GM12891 (cell line): ENCODE measurements around the gene UNCX.
"Not testable (repeated sequence)": the region's sequence is repeated elsewhere in the genome, so short reads cannot be mapped to it uniquely, and the experiment has no call there.

Experiments used
- DNase-seq: peaks from one replicate; pipeline ENCODE4 v3.0.0; 2011; ENCODE audit warnings: low spot score; ENCODE audit not compliant: insufficient read length
- FAIRE-seq: peaks from 2 replicates; lab custom pipeline; 2011; peaks lifted over from hg19 to GRCh38; lab: Jason Lieb, UNC
- PAX5 ChIP-seq: IDR thresholded peaks from 2 replicates; pipeline ENCODE4 v1.6.1; 2011; ENCODE audit warnings: low read length, moderate library complexity, mild to moderate bottlenecking; ENCODE audit not compliant: insufficient read depth, severe bottlenecking
- POLR2A ChIP-seq: IDR thresholded peaks from 2 replicates; pipeline ENCODE4 v1.6.1; 2011; ENCODE audit warnings: low read depth, low read length, control low read depth
- POLR2AphosphoS5 ChIP-seq: IDR thresholded peaks from 2 replicates; pipeline ENCODE4 v1.6.1; 2011; ENCODE audit warnings: low read depth, low read length, control low read depth
- POU2F2 ChIP-seq: IDR thresholded peaks from 2 replicates; pipeline ENCODE4 v1.6.1; 2011; ENCODE audit warnings: low read depth, mild to moderate bottlenecking, control low read depth, low read length, moderate library complexity
- SPI1 ChIP-seq: IDR thresholded peaks from 2 replicates; pipeline ENCODE4 v1.6.1; 2011; ENCODE audit warnings: low read depth, low read length, control low read depth
- TAF1 ChIP-seq: IDR thresholded peaks from 2 replicates; pipeline ENCODE4 v1.6.1; 2011; ENCODE audit warnings: low read depth, low read length, control low read depth

The UNCX gene

DNA sequence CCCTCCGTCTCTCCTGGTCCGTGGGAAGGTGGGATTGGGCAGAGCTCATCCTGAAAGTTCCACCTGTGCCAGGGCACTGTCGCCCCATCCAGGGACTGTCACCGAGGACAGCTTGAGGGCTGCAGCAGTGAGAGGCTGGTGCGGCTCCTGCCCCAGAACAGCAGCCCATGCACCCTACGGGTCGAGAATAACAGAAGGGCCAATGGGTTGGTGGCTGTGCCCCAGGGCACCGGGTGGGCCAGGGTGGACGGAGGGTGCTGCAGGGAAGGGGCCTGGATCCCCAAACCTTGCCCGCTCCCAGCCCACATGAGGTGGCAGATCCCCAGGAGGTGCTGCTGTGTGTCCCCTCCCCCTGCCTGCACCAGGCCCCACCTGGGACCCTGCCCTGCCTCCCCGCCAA, 23.9 kb downstream of the UNCX start:
- TF ChIP-seq PAX5 (no peak), POLR2AphosphoS5 (no peak), POLR2A (no peak), POU2F2 (no peak), TAF1 (no peak), SPI1 (no peak)
- DNase-seq (no peak), FAIRE-seq (no peak)

DNA sequence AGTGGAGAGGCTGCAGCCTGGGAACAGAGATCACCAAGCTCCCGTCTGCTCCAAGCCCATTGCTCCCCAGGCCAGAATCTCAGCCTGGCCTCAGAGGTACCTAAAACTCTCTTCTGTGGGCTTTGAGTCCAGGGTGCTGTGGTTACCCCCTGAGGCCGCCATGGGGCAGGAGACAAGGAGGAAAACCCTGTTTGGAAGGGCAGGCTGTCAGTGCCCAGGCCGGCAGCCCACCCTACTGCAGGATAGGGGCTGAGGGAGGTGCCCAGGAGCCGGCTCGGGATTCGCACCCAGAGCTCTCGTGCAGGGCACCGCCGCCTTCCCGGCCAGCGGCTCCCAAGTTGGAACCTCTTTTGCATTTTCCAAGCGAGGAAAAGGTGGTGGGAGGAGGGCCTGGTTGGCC, 24.5 kb downstream of the UNCX start:
- no peak for TF ChIP-seq POU2F2
- TF ChIP-seq POLR2A = no peak
- TF ChIP-seq TAF1 = no peak
- no peak for TF ChIP-seq PAX5
- TF ChIP-seq SPI1 = no peak
- TF ChIP-seq POLR2AphosphoS5 = no peak
- no peak for DNase-seq
- no peak for FAIRE-seq

DNA sequence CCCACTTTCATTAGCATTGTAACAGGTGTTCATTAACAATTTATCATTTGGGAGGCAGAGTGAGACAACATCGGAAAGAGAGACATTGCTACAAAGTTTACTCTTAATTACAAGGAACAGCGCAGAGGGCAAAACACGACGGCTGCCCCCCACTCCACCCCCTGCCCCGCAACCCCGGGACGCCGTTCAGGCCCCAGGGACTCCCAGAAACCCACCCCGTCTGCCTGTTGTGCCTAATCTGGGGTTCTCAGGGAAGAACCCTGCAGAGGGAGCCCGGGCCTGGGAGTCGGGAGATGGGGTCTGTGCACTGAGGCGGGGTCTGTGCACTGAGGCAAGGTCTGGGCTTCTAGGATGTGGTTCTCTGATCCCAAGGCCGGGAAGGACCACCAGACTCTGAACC, 25.2 kb downstream of the UNCX start:
- TF ChIP-seq POLR2A = no peak
- no peak for TF ChIP-seq POU2F2
- TF ChIP-seq POLR2AphosphoS5 = no peak
- TF ChIP-seq SPI1 = no peak
- TF ChIP-seq TAF1 = no peak
- no peak for TF ChIP-seq PAX5
- DNase-seq (no peak), FAIRE-seq (no peak)

DNA sequence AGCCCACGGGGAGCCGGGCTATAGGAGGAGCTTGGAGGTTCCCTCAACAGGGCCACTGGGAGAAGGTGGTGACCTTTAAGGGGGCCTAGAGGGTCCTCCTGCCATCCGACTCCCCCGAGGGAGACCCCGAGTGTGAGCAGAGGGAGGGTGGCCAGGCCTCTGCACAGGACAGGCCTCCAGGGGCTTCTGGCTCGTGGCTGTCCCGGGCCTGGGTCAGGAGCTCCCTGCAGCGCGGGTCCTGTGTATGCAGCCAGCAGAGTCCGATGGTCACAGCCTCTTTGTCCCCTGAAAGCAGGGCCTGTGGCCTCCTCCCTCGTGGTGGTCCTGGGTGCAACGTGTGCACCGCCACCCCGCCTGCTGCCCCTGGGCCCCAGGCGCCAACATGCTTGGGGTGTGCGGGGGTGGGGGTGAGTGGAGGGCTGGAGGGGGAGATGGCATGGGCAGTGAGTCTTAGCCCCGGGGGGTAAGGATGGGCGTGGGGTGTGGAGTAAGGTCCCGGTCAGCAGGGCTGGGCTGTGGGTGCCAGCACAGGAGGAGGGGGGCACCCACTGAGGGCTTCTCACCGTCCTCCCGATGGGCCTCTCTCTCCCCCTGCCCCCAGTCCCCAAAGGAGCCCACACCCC, 27.1 kb downstream of the UNCX start:
- DNase-seq (no peak), FAIRE-seq (no peak)
- TF ChIP-seq PAX5 = no peak
- TF ChIP-seq POU2F2 = no peak
- no peak for TF ChIP-seq POLR2AphosphoS5
- no peak for TF ChIP-seq SPI1
- TF ChIP-seq POLR2A = no peak
- no peak for TF ChIP-seq TAF1

DNA sequence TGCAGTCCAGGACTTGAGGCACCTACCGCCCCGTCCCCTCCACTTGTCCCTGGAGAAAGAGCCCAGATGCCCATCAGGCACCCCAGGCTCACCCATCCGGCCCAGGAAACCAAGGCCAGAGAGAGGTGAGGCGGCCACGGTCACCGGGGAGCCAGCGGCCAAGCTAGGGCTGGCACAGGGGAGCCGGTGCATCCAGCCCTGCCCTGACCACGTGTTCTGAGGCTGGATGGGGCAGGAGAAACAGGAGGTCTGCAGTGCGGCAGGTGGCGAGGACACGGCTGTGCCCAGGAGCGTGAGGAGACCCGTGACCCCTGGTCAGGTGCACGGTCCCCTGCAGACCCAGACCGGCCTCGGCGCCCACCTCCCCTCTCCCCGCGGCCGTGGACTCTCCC, 27.6 kb downstream of the UNCX start:
- TF ChIP-seq POU2F2 = no peak
- TF ChIP-seq POLR2AphosphoS5 = no peak
- no peak for TF ChIP-seq POLR2A
- TF ChIP-seq PAX5 = no peak
- TF ChIP-seq SPI1 = no peak
- no peak for TF ChIP-seq TAF1
- FAIRE-seq (no peak), DNase-seq (no peak)

DNA sequence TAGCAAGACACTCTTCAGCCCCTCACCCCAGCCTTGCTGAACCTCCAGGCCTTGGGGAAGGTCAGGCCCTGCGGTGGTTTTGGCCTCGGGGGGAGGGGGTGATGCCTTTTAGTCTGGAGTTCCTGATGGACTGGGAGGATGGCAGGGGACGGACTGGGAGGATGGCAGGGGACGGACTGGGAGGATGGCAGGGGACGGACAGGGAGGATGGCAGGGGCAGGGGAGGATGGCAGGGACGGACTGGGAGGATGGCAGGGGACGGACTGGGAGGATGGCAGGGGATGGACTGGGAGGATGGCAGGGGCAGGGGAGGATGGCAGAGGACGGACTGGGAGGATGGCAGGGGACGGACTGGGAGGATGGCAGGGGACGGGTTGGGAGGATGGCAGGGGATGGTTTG, 28.4 kb downstream of the UNCX start:
- FAIRE-seq, DNase-seq: not testable (repeated sequence)

DNA sequence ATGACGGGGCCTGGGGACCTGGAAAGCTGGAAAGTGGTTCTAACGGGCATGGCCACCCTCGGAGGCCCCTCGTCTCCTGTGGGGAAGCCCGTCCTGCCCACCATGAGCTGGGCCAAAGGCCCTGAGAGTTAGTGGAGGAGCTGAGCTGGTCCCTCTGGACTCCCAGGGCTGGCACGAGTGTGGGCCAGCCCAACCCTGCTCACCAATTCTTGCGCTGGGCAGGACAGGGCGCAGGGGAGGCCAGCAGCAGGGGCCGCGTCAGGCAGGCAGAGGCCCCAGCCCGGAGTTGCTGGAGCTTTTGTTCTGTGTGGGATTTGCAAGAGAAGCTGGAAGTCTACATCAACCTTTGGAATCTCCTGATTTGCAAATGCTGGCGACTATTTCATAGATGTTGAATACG, 29.8 kb downstream of the UNCX start:
- no peak for DNase-seq
- FAIRE-seq = no peak
- no peak for TF ChIP-seq TAF1
- no peak for TF ChIP-seq POLR2A
- no peak for TF ChIP-seq POU2F2

DNA sequence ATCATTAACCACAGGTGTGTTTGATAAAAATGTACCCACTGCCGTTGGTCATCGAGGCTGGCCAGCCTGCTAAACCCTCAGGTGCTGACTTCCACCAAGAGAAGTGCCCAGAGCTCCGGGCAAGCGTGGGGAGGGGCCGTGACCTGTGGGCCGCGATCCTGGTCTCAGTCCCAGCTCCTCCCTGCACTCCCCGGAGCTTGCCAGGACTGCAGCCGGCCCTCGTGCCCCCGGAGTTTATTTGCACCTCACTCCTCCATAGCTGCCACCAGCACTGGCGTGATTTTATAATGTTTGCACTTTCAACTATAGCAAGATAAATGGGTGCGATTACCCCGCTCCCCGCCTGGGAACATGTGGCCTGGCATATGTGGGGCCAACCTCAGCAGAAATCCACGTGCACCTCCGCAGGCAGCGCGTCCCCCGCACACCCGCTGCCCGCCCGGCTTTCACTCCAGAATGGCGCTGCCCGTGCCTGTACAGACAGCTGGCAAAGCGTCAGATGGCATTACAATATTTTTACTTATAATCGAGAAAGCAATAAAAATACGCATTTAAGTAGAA, 30.8 kb downstream of the UNCX start:
- FAIRE-seq (no peak), DNase-seq (no peak)
- TF ChIP-seq TAF1 (no peak), SPI1 (no peak), POLR2AphosphoS5 (no peak)

DNA sequence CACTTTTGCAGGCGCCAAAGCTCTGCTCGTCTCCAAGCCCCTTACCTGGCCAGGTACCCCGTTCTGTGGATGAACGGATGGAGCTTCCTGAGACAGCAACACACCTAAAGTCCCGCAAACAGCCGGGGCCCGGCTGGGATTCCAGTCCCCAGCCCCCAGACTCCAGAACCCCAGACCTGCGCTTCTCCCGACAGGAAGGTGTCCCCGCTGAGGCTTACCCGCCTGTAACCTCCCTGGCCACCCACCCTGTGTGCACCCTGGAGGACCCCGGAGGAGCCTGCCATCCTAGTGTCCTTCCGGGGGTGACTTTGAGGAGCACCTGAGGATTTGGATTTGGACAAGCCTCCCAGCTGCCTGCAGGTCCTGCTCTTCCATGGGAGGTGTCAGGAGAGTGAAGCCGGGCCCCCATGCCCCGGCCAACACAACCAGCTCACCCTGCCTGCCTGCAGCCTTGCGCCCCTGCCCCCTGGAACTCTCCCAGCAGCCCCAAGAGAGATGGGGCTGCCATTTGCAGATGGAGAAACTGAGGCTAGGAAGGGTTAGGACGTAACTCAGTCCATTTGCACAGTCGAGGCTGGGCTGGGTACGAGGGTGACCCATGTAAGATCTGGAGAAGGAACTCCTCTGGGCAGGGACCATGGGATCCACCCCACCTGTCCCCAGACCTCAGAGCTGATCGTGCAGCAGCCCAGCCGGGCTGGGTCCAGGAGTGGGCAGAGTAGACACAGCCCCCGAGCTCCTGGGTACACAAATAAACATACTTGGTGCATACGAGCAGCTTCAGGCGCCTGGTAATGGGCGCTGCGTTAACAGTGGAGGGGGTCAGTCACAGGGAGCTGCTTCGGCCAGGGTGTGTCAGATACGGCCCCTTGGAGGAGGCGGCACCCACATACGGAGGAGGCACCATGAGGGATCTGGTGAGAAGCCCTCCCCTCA, 31.9 kb downstream of the UNCX start:
- TF ChIP-seq SPI1 = no peak
- no peak for TF ChIP-seq POU2F2
- TF ChIP-seq POLR2AphosphoS5 = no peak
- TF ChIP-seq PAX5 = no peak
- no peak for TF ChIP-seq TAF1
- no peak for TF ChIP-seq POLR2A
- FAIRE-seq = no peak
- DNase-seq = no peak
